ENCODE measurements around the gene MTX2.
A peak's percentile ranks its signal among the peaks of the same experiment; 100 is the strongest.

The MTX2 gene

DNA sequence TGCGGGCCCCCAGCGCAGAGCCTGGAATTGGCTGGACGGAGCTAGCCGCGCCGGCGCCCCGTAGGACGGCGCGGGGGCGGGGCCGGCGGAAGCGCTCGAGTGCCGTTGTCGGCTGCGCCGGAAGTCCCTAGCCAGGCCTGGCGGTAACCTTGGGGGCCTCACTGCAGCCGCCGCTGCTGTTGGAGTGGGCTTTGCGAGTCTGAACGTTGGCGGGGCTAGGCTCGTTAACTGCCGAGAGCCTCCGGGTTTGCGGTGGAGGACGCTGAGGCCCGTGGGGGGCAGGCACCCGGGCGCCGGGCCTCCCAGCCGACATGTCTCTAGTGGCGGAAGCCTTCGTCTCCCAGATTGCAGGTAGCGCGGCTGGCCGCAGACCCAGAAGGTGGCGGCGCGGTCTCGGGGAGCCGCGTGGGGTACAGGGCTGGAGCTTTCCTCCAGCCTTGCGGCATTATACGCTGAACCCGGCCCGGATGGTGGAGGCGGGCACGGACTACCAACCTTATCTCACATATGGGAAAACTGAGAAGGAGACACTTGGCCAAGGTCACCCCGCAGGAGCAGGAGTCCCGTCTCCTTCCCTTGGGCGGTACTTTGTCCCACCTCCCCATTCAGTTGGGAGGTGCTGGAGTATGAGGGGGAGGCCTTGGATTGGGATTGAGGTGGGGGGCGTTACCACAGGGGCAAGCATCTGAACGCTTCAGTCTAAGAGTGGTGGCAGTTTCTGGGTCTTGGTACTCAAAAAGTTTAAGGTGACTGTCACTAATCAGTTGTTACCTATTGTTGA, at the start of gene MTX2:
Gene MTX2, plus strand, starts transcription at position 124 of the 781 bp plus-strand sequence. Its CDS starts 188 bp downstream, at position 312.
- DNase-seq (ENCODE audit: low read depth): peak; percentile 66

DNA sequence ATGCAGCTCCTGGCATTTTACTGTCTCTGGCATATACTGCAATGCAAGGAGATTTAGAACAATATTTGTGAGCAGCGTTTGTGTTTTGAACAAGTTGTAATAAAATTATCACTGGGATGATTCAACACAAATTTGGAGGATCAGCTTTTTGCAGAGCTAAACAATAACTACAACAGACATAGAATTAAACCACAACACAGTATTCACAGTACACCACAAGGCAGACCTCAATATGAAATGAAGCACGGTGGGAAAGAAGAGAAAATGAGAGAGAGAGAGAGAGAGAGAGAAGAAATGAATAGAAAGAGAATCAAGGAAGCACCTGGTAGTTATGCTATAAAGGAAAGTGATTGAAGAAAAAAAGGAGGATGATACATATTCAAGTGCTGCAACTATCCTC, 41.4 kb upstream of the MTX2 start:
- no peak for DNase-seq (ENCODE audit: low read depth)

DNA sequence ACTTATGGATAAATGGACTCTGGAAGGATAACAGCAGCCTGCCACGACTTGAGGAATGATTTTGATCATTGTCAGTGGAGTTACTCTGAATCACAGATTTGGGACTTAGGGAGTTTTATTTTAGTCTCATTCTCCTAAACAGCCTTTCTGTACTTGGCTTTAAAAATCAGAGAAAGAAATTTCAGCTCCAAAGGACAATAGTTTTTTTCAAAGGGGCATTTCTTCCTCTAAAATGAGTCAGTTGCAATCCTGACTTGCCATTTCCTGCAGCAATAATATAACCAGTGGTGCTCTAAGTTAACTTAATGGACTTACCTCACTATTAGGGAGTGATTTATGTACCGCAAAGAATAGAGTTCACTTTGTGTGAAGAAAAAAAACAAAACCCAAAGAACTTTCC, 35.1 kb upstream of the MTX2 start:
- DNase-seq (ENCODE audit: low read depth): no peak

DNA sequence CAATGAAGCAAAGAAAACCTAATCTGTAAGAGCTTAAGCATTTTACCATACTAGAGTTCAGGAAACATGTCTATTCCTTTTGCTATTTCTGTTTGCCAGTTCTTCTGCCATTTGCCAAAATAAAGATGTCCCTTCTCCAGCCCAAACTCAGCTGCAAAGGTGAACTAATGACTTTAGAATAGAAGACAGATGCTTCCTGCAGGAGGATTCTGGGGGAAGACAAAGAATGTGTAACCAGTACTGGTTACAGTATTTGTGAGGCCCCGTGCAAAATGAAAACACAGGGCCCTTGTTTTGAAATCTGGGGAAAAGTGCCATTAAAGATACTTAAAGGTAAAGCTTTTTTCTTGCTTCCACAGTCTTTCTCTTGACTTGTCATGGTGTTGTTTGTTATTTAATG, 34.3 kb upstream of the MTX2 start:
- no peak for DNase-seq (ENCODE audit: low read depth)

DNA sequence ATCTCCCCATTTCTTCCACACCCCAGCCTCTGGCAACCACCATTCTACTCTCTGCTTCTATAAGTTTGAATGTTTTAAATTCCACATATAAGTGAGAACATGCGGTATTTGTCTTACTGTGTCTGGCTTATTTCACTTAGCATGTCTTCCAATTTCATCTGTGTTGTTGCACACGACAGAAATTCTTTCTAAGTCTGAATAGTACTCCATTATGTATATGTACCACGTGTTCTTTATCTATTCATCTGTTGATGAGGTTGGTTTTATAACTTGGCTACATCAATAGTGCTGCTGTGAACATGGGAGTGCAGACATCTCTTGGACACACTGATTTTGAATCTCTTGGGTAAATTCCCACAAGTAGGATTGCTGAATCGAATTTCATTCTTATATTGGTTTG, 31.8 kb upstream of the MTX2 start:
- DNase-seq (ENCODE audit: low read depth): no peak

DNA sequence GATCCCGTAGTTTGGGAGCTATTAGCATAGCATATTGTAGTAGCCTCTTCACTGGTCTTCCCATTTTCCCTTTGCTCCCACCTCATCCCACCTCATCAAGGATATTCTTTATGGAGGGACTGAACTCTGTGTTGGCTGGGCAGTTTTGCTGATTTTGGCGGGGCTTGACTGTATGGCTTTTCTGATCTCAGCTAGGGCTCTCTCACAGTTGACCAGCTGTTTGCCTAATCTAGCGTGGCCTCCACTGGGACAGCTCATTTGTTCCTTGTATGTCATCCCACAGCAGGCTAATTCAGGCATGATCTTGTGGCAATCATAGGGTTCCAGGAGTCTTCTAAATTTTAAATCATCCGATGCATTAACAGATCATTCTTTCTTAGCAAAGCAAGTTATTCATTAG, 30.2 kb upstream of the MTX2 start:
- DNase-seq (ENCODE audit: low read depth): no peak

DNA sequence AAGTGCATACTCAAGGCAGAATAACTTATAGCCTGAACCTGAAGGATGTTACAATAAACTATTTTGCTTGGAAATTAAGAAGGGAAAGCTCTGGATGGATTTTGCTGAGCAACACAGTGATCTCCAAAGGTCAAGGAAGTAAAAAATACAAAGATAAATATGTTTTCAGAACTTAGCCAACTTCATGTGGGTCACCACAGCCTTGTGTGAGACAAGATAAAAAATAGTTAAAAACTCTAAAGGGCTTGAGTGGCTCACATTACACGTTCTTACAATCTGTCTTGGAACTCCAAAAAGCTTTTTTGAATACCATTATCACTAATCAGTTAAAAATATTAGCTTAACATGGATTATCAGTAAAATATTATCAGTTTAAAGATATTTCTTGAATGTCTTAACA, 28.9 kb upstream of the MTX2 start:
- no peak for DNase-seq (ENCODE audit: low read depth)

DNA sequence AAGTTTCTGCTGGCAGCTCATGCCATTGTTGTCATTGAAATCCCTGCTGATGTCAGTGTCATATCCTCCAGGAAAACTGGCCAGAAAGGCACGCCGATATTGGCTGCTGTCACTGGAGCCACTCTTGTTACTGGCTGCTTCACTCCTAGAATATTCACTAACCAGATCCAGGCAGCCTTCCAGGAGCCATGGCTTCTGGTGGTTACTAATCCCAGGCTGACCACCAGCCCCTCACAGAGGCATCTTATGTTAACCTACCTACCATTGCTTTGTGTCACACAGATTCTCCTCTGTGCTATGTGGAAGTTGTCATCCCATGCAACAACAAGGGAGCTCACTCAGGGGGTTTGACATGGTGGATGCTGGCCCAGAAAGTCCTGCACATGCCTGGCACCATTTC, 27.0 kb upstream of the MTX2 start:
- no peak for DNase-seq (ENCODE audit: low read depth)

DNA sequence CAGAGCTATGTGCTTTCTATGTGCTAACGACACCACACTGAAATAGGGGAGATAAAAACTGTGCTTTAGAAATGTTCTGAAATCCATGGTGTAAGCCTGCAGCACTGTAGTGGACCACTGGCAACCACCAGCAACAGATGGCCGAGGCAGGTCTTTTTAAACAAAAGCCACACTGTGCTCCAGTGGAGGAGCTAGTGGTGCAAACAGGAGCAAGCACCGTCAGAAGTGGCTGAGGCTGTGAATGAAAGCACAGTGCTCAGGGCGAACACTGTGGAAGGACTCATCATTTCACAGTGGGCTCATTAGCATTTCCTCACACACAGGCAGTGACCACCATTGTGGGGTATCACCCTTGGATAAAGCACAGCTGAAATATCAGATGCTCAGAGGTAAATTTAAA, 22.9 kb upstream of the MTX2 start:
- DNase-seq (ENCODE audit: low read depth): no peak

DNA sequence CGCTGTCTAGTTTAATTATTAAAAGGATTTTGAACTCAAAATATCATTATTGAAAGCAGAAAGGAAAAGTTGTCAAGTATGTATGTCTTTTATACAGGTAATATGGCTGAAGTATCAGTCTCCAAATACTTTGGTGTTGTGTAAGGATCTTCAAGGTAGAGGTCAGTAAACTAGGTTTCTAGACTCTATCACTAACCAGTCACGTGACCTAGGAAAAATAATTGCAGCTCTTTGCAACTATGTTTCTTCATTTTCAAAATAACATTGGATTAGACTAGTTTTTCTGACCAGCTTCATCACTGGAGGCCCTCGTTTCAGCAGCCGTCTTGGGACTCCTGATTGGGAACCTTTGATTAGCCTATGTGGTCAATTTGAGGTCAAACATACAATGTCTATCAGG, 21.4 kb upstream of the MTX2 start:
- no peak for DNase-seq (ENCODE audit: low read depth)

DNA sequence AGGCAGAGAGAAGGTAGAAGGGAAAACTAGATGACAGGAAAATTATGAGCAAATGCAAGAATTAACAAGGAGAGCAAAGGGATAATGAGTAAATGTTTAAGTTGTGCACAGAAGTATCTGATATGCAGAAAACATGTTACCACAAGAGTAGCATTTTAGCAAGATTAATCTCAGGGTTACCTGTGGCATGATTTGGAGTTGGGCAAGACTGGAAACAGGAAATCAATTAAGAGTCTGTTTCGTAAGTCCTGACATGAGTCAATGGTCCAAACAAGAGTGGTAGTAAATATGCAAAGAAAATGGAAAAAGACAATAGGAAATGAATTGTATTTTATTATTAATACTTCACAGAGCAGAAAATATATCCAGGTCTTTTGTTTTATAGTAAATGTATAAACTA, 17.3 kb upstream of the MTX2 start:
- no peak for DNase-seq (ENCODE audit: low read depth)

DNA sequence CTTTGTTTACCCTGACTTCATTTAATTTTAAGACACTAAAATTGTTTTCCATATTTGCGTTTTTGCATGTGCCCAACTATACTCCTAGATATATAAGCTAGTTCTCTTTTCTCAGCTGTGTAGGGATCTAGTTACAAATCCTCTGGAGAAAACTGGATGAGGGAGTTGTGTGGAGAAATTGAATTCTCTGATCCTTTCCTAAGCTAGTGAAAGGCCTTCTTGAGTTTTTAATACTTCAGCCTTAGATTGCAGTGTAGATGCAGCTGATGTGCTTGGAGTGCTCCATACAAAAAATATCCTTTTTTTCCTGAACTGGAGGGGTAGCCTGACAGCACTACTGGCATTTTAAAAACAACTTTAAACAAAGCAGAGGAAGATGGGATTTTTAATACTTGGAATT, 8.6 kb upstream of the MTX2 start:
- no peak for DNase-seq (ENCODE audit: low read depth)

DNA sequence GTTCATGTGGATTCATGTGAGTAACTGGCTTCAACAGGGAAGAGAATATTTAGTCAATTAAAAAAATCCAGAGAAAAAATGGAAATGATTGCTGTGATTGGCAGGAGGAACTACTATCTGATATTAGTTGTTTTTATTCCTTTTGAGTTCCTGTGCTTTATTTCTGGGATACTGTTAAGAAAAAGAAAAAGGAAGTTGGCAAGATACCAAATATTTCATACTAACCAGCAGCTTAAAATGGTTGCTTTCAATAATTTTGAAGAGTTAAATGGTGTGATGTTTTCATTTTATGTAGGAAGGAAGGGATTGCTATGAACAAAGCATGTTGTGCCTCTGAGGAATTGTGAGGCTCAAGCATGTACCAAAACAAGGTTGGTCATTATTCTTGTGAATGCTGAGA, 8.1 kb upstream of the MTX2 start:
- DNase-seq (ENCODE audit: low read depth): no peak

DNA sequence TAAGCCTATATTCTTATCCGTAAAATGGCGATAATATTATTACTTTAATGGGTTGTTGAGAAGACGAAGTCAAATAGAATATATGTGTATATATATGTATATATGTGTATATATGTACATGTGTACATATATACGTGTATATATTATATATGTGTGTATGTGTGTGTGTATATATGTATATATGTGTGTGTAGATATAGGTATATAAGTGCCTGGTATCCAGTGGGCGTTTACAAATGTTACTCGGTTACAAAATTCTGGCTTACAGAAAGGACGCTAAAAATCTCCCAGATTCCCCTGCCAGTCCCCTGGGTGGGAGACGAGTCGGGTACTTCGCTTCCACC, 295 bp upstream of the MTX2 start:
- no peak for DNase-seq (ENCODE audit: low read depth)

DNA sequence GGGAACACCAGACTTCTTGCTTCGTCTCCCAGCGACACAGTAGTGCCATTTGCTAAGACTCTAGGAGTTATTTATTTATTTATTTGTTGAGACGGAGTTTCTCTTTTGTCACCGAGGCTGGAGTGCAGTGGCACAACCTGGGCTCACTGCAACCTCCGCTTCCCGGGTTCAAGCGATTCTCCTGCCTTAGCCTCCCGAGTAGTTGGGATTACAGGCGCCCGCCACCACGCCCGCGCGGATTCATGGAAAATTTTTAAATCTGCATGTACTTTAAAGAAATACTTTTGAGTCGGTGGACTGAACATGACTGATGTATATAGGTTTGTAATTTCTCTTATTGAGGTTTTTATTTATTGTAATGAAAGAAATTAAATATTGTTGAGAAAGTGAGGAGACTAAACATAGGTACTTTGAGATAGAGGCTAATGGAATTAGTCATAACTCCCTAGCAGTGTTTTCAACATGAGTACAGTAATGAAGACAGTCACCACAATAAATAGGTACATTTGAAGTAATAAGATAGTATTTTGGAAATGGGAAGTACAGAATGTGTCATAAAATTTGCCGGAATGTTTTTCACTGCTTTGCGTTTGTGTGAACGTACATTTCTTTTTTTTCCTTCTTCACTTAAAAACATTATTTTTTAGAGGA, 983 bp downstream of the MTX2 start:
- DNase-seq (ENCODE audit: low read depth): no peak

DNA sequence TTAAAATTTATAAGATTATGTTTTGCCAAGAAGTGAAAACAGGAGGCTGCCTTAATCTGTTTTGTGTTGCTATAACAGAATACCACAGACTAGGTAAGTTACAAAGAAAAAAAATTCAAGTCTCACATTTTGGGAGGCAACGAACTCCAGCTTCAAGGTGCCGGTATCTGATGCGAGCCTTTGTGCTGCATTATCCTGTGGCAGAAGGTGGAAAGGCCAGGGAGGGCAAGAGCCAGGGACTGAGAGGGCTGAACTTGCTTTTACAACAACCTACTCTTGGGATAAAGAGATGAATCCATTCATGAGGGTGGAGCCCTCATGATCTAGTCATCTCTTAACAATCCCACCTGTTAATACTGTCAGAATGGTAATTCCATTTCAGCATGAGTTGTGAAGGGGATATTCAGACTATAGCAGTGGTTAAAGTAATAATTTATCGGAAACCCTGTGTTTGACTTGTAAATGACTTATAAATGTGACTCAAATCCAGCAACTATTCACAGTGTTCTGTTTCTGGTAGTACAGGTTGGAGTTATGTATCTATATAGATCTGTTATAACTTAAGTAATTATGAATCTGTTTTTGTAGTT, 3.7 kb downstream of the MTX2 start:
- DNase-seq (ENCODE audit: low read depth): no peak

DNA sequence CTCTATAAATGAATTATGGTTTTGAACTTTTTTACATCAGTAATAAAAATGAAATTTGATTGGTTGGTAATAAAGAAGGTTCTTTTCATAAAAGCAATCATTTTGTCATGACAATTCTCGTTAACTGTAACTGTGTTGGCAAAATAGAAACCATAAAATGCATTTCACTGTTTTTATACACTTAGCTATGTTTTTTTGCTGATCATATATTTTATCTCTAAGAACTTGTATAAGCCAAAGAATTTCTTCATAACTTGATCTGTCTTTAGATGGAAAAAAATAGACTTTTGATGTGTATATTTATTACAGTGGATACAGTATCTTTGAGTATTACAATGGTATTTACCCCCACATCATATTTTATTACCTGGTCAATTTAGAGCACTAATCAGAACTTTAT, 9.7 kb downstream of the MTX2 start:
- DNase-seq (ENCODE audit: low read depth): no peak

DNA sequence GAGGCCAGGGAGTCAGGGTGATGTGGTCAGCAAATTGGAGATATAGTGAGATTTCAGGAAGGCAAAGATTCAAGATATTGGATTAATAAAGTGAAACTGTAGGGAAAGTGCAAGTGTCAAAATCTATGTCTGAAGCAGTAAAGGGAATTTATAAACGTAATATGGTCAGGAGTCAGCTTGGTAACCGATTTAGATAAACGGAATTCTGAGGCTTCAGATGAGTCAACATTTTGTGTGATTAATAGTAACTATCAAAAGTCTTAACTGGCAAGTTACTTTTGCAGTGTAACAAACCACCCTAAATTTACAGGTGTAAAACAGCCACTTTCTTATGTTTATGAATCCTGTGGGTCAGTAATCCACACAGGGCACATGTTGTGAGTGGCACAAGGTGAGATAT, 10.9 kb downstream of the MTX2 start:
- no peak for DNase-seq (ENCODE audit: low read depth)

DNA sequence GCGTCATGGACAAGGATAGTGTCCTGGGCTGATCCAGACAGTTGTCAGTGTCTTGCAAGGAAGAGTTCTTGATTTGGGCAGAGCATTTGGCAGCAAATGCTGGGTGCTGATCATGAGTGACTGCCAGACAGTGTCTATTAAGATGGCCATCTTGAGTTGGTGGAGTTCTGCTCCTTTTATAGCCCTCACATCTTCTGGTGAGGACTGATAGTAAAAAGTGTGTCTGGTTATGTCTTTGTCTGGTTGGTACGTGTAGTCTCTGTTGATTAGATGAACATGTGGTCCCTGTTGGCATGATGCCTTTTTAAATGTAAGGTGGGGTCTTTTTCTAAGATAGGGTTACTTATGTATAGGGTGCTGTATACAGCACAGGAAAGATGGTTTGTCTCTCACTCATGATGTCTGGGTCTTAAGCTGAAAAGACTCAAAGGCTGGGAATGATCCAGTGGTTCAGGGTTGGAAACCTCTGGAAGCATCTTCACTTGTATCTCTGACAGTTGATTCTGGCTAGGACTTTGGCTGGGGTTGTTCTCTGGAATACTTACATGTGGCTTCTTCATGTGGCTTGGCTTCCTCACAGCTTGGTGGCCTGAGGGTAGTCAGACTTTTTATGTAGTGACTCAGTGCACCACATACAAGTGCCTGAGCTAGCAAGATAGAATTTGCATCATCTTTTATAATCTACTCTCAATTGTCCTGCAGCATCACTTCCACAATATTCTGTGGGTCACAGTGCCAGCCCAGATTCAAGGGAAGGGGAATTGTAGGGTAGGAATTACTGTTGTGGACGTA, 11.8 kb downstream of the MTX2 start:
- DNase-seq (ENCODE audit: low read depth): no peak

DNA sequence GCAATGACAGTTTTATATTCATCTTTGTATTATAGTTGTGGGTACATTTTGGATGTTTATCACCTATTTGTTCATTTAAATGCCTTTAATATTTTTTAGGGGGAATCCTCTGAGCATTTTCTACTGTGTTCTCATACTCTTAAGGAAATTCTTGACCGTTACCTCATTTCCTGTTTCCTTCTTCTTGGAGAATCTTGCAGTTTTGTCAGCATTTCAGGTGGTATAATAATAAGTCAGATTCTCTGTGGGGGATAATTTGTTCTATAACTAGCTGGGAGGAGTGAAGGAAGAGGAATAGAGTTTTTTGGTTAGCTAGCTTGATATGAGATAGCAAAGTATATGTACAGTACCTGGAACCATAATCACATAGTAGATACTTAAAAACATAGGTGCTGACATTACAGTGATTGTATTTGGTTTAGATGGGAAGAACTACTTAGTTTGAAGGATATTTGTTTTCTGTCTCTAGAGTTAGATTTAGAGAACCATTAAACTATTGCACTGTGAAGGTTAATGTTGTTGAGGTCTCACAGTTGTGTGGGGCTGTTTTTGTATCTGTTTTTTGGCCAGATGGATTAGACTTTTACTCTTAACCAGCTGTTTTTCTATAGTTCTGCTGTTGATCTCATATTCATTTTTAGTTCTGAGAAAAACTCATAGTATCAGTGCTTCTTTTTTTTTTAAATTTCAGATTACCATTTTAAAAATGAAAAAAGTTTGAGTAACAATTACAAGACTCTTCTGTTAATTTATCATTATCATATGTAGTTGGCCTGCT, 14.2 kb downstream of the MTX2 start:
- DNase-seq (ENCODE audit: low read depth): no peak

DNA sequence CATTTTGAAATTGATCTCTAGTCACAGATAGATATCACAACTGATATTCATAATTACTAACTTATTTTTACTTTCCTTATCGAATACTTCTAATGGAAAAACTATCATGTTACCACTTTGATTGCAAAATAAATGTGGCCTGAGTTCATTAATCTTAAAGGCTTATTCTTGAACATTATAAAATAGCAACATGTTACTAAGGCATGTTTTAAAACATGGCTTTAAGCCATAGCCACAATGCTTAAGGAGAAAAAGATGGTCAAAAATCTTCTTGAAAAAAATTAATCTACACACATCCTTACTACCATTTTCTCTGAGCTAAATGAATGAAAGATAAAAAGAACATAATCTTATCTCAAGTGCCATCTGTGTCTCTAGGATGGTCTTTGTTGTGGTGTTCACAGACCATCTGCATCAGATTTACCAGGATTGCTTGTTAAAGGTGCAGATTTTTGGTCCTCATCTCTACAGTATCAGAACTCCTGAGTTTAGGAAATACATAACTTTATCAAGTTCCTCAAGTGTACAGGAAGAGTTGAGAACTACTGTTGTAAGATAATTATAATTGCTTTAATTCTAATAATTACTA, 15.3 kb downstream of the MTX2 start:
- DNase-seq (ENCODE audit: low read depth): no peak

DNA sequence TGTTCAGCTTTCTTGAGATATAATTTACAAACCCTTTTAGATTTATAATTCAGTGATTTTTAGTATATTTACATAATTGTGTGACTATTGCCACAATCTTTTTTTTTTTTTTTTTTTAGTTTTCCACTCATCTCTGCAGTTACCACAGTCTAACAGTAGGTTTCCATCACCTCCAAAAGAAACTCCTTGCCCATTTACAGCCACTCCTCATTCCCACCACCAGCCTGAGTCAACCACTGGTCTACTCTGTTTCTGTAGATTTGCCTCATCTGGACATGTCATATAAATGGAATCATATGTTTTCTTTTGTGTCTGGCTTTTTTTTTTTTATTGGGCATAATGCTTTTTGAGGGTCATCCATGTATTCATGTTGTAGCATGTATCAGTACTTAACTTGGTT, 16.1 kb downstream of the MTX2 start:
- DNase-seq (ENCODE audit: low read depth): no peak

Measured in stimulated activated CD8-positive, alpha-beta memory T cell treated with anti-CD3 and anti-CD28 coated beads, Interleukin-4, amount 100 ng/mL, for 24 hours (primary cell).